DMS114 treated with DMSO at 0.1 percent for 48 hours (cell line): Measurements from ENCODE around the gene RAD51B.

Experiments used
- DNase-seq: peaks from one replicate; lab custom pipeline; 2025; ENCODE audit not compliant: unreplicated experiment; lab: John Stamatoyannopoulos, UW

The RAD51B gene

GRCh38 chr14:68727315-68728047 is 907.9 kb downstream of the RAD51B start:
- no peak for DNase-seq

GRCh38 chr14:68728342-68729106 is 908.9 kb downstream of the RAD51B start:
- DNase-seq = no peak

GRCh38 chr14:68729556-68729955 is 910.0 kb downstream of the RAD51B start:
- no peak for DNase-seq

GRCh38 chr14:68730348-68730747 is 910.8 kb downstream of the RAD51B start:
- DNase-seq = no peak

GRCh38 chr14:68730811-68731425 is 911.3 kb downstream of the RAD51B start:
- DNase-seq = no peak

GRCh38 chr14:68733086-68733914 is 913.7 kb downstream of the RAD51B start:
- no peak for DNase-seq

- DNase-seq = no peak
These were observed 914.7 kb downstream of the RAD51B start for GRCh38 chr14:68734231-68734732.

DNA sequence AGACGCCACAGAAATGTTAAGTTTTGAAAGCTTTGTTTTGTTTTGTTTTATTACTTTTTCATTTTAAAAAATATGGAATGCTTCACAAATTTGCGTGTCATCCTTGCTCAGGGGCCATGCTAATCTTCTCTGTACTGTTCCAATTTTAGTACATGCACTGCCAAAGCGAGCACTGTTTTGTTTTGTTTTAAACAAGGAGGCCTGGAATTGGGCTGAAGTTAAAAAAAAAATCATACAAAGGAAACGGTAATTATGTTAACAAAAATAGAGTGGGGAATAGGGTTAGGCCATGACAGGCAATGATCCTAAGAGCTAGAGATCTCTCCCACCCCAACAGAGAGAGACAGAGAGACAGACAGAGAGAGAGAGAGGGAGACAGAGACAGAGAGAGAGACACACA is 916.3 kb downstream of the RAD51B start:
- no peak for DNase-seq

- DNase-seq = no peak
These were observed 916.9 kb downstream of the RAD51B start for GRCh38 chr14:68736471-68736871.

DNA sequence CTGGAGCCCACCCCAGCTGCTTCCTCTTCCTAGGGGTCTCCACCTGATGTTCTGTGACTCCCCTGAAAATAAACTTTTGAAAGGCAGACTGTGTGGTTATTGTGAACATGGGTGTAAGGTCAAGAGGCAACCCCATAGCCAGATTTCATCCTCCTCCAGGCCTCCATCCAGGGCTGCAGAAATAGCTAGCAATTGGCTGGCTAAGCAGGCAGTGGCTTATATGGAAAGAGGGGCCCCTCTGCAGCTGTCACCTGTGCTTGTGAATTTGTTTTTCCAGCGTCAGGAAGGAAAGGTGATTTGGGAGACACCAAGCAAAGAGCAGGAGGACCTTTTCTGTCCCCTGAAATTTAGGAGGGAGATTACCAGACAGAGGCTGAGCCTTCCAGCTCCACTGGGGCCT is 917.5 kb downstream of the RAD51B start:
- no peak for DNase-seq

GRCh38 chr14:68738559-68738958 is 919.0 kb downstream of the RAD51B start:
- no peak for DNase-seq

DNA sequence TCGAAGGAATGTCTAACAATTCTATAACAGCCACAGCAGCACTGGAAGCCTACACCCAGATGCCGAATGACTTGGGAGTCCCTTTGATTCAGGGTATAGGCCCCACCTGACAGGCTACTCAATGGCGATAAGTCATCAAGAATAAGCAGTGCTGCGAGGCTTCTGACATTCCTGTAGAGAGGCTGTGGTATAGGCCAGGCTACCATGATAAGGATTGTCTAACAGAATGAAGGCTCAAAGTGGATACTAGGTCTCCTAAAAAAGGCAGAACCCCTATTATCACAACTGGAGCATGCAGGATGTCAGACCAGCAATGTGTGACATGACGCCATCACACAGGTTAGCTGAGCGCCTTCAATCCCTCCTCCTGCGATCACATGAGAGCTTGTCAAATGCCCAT is 920.1 kb downstream of the RAD51B start:
- DNase-seq = no peak

- no peak for DNase-seq
These were observed 921.4 kb downstream of the RAD51B start for GRCh38 chr14:68740788-68741476.

DNA sequence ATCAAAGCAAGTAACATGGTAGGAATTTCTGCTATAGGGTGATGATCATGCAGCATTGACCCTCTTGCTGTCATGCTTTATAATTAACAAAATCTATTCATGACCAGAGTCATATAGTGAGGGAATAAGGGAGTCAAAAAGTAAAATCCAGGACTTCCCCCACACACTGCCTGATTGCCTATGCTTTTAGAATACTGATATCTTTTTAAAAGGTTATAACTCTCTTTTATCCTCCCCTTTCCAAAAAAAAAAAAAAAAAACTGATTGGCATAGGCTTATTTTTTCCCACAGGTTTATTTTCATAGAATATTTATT is 921.9 kb downstream of the RAD51B start:
- no peak for DNase-seq

- DNase-seq = no peak
These were observed 922.4 kb downstream of the RAD51B start for GRCh38 chr14:68741839-68742470.

GRCh38 chr14:68744613-68745012 is 925.0 kb downstream of the RAD51B start:
- no peak for DNase-seq

DNA sequence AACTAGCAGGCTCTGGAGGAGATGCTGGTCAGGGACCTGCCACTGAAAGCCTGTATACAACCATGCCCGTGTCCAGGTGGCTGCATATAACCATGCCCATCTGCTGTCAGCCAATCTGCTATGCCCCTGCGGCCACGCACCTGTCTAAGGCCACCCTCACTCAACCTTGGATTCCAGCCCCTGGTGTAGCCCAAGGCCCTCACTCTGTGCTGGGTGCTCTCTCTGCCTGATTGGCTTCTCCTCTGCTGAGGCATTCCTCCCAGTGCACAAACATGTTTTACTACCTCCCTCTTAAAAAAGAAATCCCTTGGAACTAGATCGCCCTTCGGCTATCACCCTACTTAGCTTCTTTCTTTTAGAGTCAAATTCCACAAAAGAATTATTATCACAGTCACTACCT is 927.8 kb downstream of the RAD51B start:
- no peak for DNase-seq

GRCh38 chr14:68748260-68748659 is 928.7 kb downstream of the RAD51B start:
- no peak for DNase-seq

DNA sequence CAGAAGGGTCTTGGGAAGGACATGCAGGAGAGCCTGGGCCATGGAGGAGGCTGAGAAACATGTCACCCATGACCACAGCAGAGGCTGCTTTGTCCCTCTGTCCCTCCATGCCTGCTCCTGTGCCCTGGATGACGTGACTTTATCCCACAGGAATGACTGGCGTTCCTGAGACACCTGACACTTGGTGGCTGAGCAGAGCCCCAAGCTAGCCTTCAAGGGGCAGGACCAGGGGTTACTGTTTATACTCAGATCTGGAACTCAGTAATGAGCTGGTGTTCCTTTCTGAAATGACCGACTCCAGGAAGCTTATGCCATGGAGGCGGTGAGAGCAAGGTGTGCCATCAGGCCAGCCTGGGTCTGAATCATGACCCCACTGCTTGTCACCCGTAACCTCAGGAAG is 929.1 kb downstream of the RAD51B start:
- no peak for DNase-seq
